ENCODE results near the gene CCDC85A.

Gene CCDC85A

DNA sequence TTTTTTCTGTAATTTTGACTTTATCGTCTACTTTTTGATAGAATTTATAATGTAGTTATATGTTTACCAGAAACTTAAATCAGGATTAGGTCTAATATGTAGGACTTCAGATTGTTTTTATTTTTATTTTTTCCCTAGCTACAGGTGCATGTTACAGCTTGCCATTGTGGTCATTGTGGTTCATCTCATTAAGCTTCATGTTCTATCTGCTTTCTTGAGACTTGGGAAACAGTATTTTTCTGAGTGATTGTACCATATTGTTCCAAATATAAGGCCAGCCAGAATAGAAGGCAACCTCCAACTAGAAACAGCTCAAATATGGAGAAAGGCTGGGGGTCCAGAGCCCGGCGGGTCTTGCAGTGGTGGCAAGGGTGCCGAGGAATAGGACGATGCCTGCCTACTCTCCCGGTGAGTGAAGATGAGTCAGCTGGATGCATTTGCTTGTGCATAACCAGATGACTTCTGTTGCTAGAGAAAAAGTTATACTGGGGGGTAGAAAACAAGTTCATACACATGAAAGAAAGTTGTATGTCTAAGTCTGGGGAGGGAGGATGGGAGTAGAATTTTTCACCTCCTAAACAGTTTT lies 188.4 kb downstream of the CCDC85A start:
- DNase-seq (ENCODE audit: low spot score): no peak

DNA sequence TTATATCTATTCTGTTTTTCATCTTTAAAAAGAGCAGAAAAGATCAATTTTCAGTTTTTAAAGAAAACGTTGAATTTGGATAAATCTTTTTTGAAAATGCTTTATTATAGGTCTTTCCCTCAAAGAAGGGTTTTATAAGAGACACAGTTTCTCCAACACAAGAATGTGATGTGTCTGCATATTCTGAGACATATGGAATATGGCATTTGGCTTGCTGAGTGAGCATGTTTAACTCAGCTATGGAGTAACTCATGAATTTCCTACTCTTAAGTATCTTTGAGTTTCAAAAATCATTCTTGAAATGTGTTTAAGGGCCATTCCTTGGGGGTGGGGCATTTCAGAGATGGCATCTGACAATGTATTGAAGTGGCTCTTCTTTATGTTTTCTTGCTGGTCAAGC lies 191.5 kb downstream of the CCDC85A start:
- no peak for DNase-seq (ENCODE audit: low spot score)

DNA sequence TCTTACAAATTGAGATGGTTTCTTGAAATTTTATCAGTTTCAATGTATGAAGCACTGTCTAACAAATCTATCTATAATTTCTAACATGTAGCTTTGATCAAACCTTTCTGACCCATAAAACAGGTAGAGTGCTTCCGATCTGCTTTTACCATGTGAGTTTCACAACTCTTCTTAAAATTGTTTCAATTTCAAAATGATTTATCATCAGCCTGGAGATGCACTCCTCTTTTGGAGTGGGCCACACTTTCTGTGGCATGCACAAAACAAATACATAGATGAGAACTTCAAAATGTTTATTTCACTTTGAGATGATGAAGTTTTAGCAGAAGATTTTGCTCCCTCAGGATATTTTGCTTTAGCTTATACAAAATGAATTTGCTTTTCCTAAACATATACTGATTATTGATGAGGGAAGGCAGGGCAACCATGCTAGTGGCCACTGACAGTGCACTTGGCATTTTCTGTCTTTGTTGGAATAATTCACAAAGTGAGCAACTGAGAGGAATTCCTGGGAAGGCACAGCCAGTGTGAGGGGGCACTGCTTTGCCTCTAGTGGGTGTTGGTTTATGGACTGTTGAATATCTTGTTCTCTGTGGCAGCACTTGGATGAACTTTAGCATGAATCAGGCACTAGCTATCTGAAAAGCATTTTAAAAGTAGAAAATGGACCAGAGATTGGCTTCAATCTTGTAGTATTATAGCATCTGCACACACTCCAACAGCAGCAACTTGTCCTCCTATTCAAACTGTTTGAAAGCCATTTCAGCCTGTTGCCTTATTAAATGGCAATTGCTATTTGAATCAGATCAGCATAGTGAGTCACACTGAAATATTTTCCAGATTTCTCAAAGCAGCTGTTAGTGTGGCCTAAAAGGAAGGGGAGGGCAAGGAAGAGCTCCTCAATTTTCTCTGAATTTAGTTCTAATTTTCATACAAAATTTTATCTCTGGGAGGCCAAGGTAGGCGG lies 193.2 kb downstream of the CCDC85A start:
- no peak for DNase-seq (ENCODE audit: low spot score)

DNA sequence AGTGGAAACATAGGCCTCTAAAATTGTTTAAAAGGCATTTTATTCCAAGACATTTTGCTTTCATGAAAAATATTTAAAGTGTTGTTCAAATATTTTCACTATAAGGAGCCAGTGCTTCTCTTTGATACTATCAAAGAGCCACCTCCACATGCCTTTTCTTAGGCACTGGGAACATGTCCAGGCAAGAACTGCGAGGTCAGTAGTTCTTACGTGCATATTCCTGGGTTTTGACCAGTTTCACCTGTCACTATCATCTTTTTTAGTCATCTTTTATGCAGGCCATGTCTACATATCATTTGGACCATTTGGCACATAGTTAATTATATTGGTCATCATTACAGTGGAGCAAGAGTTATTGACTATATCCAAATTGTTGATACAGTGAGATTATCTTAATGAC lies 195.3 kb downstream of the CCDC85A start:
- DNase-seq (ENCODE audit: low spot score): no peak

DNA sequence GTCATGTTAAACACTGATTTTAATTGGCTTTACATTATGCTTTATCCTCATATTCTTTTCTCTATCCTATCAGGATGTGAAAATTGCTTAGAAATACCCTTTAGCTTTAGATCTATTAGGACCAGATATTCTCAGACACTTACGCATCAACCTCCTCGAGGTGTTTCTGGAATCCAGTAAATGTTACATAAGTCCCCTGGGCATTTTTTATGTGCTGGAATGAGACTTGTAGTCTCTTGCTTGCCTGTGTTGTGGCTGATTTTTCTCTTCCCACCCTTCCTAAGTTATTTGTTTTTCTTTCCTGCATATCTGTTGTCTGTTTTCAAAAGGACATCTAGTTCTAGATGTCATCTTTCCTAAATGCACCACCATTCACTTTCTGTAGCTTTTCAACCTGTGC lies 197.1 kb downstream of the CCDC85A start:
- no peak for DNase-seq (ENCODE audit: low spot score)

DNA sequence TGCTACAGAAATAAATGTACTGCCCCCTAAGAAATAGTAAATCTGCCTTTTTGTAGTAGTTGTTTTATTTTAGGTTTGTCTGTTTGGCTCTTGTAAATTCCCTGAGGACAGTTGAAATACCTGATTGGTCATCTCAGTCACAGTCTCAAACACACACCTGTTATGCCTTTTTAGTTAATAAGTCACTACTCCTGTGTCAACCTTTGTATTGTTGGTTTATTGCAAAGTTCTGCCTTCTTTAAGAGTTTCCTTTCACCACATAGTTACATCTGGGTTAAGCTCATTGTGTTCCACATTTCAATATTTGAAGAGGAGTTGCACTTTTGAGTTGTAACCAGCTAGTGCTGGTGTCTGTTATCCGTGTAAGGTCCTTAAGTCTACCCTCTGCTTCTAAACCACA lies 198.7 kb downstream of the CCDC85A start:
- no peak for DNase-seq (ENCODE audit: low spot score)

DNA sequence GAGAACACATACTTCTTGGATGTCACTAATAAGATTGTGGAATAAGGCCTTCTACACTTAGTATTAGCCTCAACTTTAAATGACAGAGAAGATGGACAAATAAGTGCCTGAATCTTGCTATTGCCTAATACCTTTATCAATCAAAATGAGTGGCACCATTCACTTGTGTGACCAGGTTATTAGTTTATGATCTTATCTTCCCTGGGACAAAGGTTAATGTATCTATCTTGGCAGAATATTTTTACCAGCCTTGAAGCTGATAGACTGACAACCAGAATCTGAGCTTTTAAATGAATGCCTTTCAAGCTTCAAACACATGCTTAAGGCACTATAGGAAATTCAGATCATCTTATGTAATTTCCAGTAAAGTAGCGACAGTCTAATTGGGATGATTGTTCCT lies 202.9 kb downstream of the CCDC85A start:
- no peak for DNase-seq (ENCODE audit: low spot score)

DNA sequence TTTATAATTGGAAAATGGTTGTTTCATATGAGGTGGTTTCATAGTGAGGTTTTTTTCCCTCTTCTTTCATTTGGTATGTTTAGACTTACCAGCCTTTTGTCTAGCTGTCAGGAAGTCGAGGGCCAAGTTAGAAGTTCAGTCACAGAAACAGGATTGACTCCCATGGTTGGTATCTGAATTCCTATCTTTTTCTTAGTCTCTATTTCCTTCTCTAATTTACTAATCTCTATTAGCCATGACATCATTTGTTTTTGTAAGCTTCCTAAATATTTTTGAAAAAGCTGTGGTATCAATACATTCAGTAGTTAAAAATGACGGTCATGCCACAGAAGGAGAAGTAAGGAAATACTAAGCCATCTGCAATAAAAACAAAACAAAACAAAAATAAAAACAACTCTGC lies 206.9 kb downstream of the CCDC85A start:
- DNase-seq (ENCODE audit: low spot score): no peak

DNA sequence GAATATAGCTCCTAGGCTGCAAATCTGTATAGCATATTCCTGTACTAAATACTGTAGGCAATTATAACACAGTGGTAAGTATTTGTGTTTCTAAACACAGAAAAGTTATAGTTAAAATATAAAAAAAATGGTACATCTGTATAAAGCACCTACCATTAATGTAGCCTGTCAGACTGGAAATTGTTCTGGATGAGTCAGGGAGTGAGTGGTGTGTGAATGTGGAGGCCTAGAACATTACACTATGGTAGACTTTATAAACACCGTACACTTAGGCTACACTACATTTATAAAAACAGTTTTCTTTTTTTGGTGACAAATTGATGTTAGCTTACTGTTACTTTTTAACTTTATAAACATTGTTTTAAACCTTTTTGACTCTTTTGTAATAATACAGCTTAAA lies 226.3 kb downstream of the CCDC85A start:
- no peak for DNase-seq (ENCODE audit: low spot score)

DNA sequence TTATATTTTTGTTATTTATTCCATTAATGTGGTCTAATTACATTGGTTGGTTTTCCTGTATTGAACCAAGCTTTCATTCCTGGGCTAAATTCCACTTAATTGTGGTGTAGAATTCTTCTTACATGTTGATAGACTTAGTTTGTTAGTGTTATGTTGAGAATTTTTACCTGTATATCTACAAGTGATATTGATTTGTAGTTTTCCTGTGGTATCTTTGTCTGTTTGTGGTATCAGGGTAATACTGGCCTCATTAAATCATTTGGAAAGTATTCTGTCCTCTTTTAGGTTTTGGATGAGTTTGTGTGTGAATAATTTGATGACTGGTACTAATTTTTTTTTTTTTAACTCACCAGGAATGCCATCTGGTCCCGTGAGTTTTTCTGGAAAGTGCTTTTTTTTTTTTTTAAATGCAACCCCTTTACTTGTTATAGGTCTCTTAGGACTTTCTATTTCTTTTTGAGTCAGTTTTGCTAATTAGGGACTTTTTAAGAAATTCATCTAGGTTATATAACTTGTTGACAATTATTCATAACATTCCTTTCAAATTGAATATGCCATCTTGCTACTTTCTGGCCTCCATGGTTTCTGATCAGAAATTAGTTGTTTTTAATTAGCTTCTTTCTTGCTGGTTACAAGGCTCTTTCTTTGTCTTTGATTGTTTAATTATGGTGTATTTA lies 232.8 kb downstream of the CCDC85A start:
- no peak for DNase-seq (ENCODE audit: low spot score)
